ENCODE results near the gene LPGAT1. TPM values are rescaled to one million over a fixed set of nuclear protein-coding genes. Genes with fewer than 3 reads are reported as not detected.

Gene LPGAT1
- total and polyA plus RNA-seq, 2 donors (not counting 3 experiments of a cell fraction or from before 2014, with no cell fraction given) = 6.1 to 46.0 TPM

- CTCF ChIA-PET = interaction anchor here (1.0 kb wide), 1 partner anchor 48 kb away, joined by 3 read pairs; no protein-coding TSS in a partner anchor
- BruUV-seq (replicated peaks) = no TSS peak
- DNase-seq (ENCODE audit: low read depth, low spot score) (no peak), FAIRE-seq (no peak)
- Histone ChIP-seq H3K4me1 (ENCODE audit: control insufficient read depth, extremely low read depth, insufficient read depth, low read length) (peaks cover 2% of the 10 kb centered on the region), H3K9me3 (replicated peaks; ENCODE audit: control insufficient read depth, insufficient read depth, low read length) (no peaks in the 10 kb centered on the region), H3K4me3 (replicated peaks in 1 of 3; ENCODE audit: insufficient read depth in 1 of 3, low read depth in 1 of 3, low read length in 3 of 3) (no peak overlapping the region), H2AFZ (ENCODE audit: low read depth, low read length) (no peak overlapping the region), H4K20me1 (replicated peaks; ENCODE audit: control insufficient read depth, extremely low read depth, insufficient read depth, low read length) (no peaks in the 10 kb centered on the region), H3K9ac (replicated peaks; ENCODE audit: extremely low read depth, insufficient read depth, low read length) (no peak overlapping the region), H3K9me1 (replicated peaks; ENCODE audit: control insufficient read depth, extremely low read depth, insufficient read depth, low read length) (no peaks in the 10 kb centered on the region), H3K4me2 (ENCODE audit: insufficient read depth, low read length) (no peak overlapping the region), H3K27me3 (ENCODE audit: control insufficient read depth in 2 of 2, insufficient read depth in 2 of 2, low read length in 2 of 2) (no peaks in the 10 kb centered on the region), H3K79me2 (ENCODE audit: control insufficient read depth, insufficient read depth, low read length) (no peaks in the 10 kb centered on the region), H3K27ac (ENCODE audit: insufficient read depth, low read depth, low read length) (no peak overlapping the region), H3K36me3 (ENCODE audit: control insufficient read depth in 2 of 2, extremely low read depth in 1 of 2, insufficient read depth in 2 of 2, low read length in 2 of 2) (no peaks in the 10 kb centered on the region)
- TF ChIP-seq GATA2 (IDR thresholded peaks at IDR 0.05; ENCODE audit: insufficient read depth, insufficient read length, low read depth, low read length) (no peak), JUN (IDR thresholded peaks at IDR 0.05; ENCODE audit: borderline replicate concordance, insufficient read depth, insufficient read length, low read depth) (no peak), POLR2A (IDR thresholded peaks at IDR 0.05; ENCODE audit: low read depth, low read length) (no peak), POLR2AphosphoS5 (IDR thresholded peaks at IDR 0.05; ENCODE audit: insufficient read depth, low read depth, low read length) (no peak), FOS (IDR thresholded peaks at IDR 0.05; ENCODE audit: borderline replicate concordance, insufficient read depth, low read length) (no peak), MYC (IDR thresholded peaks at IDR 0.05; ENCODE audit: low read depth, low read length) (no peak)
- intact Hi-C loops (cut with micrococcal nuclease) = no loop called here
- dilution Hi-C loops (cut with MboI; ENCODE audit: extremely low pct_ligation_motif_present, low sequenced_read_pairs) = no loop called here
- POLR2A ChIA-PET = no interaction called here
Observed at GRCh38 chr1:211813590-211813989, 17.0 kb downstream of the LPGAT1 start.

- Histone ChIP-seq H3K4me2 (ENCODE audit: insufficient read depth, low read length) (no peak overlapping the region), H3K9ac (replicated peaks; ENCODE audit: extremely low read depth, insufficient read depth, low read length) (no peak overlapping the region), H3K9me3 (replicated peaks; ENCODE audit: control insufficient read depth, insufficient read depth, low read length) (no peaks in the 10 kb centered on the region), H4K20me1 (replicated peaks; ENCODE audit: control insufficient read depth, extremely low read depth, insufficient read depth, low read length) (no peaks in the 10 kb centered on the region), H3K27me3 (ENCODE audit: control insufficient read depth in 2 of 2, insufficient read depth in 2 of 2, low read length in 2 of 2) (no peaks in the 10 kb centered on the region), H2AFZ (ENCODE audit: low read depth, low read length) (no peak overlapping the region), H3K27ac (ENCODE audit: insufficient read depth, low read depth, low read length) (no peak overlapping the region), H3K9me1 (replicated peaks; ENCODE audit: control insufficient read depth, extremely low read depth, insufficient read depth, low read length) (no peaks in the 10 kb centered on the region), H3K4me1 (ENCODE audit: control insufficient read depth, extremely low read depth, insufficient read depth, low read length) (peaks cover 2% of the 10 kb centered on the region), H3K36me3 (ENCODE audit: control insufficient read depth in 2 of 2, extremely low read depth in 1 of 2, insufficient read depth in 2 of 2, low read length in 2 of 2) (no peaks in the 10 kb centered on the region), H3K4me3 (replicated peaks in 1 of 3; ENCODE audit: insufficient read depth in 1 of 3, low read depth in 1 of 3, low read length in 3 of 3) (no peak overlapping the region), H3K79me2 (ENCODE audit: control insufficient read depth, insufficient read depth, low read length) (no peaks in the 10 kb centered on the region)
- dilution Hi-C loops (cut with MboI; ENCODE audit: extremely low pct_ligation_motif_present, low sequenced_read_pairs) = no loop called here
- FAIRE-seq = no peak
- intact Hi-C loops (cut with micrococcal nuclease) = no loop called here
- BruUV-seq (replicated peaks) = no TSS peak
- ChIA-PET CTCF (no interaction called here), POLR2A (no interaction called here)
- no peak for DNase-seq (ENCODE audit: low read depth, low spot score)
- TF ChIP-seq MYC (IDR thresholded peaks at IDR 0.05; ENCODE audit: low read depth, low read length) (no peak), GATA2 (IDR thresholded peaks at IDR 0.05; ENCODE audit: insufficient read depth, insufficient read length, low read depth, low read length) (no peak), CTCF (IDR thresholded peaks at IDR 0.05; ENCODE audit: extremely low read depth in 1 of 2, insufficient read depth in 1 of 2, low read depth in 1 of 2, low read length in 2 of 2) (no peak), POLR2A (IDR thresholded peaks at IDR 0.05; ENCODE audit: low read depth, low read length) (no peak), POLR2AphosphoS5 (IDR thresholded peaks at IDR 0.05; ENCODE audit: insufficient read depth, low read depth, low read length) (no peak), JUN (IDR thresholded peaks at IDR 0.05; ENCODE audit: borderline replicate concordance, insufficient read depth, insufficient read length, low read depth) (no peak), EZH2 (IDR thresholded peaks at IDR 0.05; ENCODE audit: borderline replicate concordance, low read depth, low read length, severe bottlenecking) (no peak), FOS (IDR thresholded peaks at IDR 0.05; ENCODE audit: borderline replicate concordance, insufficient read depth, low read length) (no peak), MAX (IDR thresholded peaks at IDR 0.05; ENCODE audit: insufficient read depth, insufficient read length) (no peak)
Observed at GRCh38 chr1:211812584-211812983, 18.0 kb downstream of the LPGAT1 start.
